NCI-H2171 (cell line): ENCODE results near the gene STBD1.
"Not testable (repeated sequence)": the region's sequence is repeated elsewhere in the genome, so short reads cannot be mapped to it uniquely, and the experiment has no call there.

ENCODE experiments used
- DNase-seq: peaks from one replicate; lab custom pipeline; 2025; lab: John Stamatoyannopoulos, UW

STBD1 gene

DNA sequence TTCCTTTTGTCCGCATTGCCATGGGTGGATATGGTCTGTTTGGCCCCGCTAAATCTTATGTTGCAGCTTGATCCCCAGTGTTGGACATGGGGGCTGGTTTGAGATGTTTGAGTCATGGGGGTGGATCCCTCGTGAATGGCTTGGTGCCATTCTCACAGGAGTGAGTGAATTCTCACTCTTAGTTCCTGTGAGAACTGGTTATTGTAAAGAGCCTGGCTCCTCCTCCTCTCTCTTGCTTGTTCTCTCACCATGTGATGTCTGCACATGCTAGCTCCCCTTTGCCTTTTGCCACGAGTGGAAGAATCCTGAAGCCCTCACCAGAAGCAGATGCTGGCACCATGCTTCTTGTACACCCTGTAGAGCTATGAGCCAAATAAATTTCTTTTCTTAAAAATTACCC lies 22.6 kb upstream of the STBD1 start:
- no peak for DNase-seq

DNA sequence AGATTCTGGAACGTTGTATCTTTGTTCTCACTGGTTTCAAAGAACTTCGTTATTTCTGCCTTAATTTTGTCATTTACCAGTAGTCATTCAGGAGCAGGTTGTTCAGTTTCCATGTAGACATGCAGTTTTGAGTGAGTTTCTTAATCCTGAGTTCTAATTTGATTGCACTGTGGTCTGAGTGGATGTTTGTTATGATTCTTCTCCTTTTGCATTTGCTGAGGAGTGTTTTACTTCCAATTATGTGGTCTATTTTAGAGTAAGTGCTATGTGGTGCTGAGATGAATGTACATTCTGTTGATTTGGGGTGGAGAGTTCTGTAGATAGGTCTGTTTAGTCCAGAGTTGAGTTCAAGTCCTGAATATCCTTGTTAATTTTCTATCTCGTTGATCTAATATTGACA lies 18.7 kb upstream of the STBD1 start:
- not testable (repeated sequence) for DNase-seq

DNA sequence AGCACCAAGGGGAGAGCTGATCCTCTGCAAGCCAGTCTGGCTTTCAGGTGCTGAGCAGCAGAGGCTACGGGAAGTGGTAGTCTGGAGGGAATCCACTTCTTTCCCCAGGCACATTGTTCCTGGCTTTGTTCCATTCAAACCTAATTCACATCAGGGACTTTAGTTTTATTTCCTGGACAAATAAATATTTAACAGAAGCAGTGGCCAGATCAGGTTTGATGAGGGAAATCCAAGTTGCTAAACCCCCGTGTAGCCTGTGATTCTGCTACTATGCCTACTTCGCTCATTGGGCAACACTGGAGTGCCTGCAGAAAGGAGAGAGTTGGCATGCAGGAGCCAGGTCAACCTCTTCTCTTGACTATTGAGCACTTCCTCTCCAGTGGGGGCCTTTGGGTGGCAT lies 13.8 kb upstream of the STBD1 start:
- DNase-seq = no peak

DNA sequence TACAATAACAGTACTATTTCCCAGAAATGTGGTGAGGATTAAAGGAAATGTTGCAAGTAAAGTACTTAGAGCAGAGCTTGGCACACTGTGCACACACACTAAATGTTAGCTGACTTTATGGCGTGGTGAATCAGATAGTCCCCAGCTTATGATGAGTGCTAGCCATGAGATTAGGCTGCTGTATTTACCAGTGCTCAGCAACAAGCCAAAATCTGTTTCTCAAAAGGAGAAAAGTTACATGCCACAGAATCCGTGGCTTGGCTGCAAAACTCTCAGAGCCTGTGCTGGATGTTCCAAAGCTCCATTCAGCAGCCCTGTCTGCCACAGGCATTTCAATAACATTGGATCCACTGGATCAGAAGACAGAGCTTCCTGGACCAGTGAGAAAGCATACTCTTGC lies 12.8 kb upstream of the STBD1 start:
- DNase-seq = no peak

DNA sequence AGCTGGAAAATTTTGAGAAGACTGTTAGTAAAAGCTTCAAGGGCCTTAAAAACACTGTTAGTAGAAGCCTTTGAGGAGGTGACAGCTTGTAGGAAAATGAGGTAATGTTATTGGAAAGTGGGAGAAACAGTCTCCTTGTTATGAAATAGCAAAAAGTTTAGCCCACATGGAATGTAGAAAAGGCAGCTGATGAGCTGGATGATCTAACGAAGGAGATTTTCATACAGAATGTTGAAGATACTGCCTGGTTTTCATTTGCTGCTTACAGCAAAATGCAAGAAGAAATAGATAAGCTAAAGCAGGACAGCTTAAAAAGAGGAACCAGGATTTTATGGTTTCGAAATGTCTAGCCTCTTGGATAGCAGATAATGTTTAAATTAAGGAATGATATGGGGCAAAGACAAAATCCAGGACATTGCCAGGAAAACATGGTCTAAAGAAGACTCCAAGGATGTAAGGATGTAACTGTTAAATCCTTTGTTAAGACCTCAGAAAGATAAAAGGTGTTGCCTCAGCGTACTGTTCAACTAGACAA lies 10.2 kb upstream of the STBD1 start:
- DNase-seq = no peak

DNA sequence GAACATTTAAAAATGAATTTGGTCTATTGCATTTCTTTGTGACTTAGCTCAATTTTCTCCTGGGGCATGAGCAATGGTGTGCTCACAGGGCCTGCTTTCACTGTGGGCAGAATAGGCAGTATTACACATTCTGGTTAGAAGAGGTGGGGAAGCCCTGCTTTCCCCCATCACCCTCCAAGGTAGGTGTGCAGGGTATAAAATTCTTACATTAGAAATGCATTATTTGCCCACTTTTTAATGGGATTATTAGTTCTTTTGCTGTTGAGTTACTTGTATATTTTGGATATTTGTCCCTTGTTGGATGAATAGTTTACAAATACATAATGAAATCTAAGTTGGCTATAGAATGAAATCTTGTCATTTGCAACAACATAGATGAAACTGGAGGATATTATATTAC lies 8.3 kb upstream of the STBD1 start:
- no peak for DNase-seq

DNA sequence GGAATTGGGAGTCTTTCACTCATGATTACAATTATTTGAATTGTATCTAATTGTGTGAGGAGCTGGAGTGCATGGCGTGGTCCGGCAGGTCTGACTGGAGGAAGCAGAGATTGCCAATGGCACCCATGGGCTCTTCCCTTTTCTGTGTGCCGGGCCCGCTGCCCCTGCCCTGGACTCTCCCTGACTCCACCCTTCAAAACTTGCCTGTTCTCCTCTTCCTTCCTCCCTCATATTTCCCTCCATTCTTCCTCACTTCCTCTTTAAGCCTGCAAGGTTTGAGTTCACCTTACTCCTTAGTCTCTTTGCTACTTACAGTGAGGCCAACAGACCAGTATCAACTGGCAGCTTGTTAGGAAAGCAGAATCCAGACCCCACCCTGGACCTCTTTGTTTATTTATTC lies 6.5 kb upstream of the STBD1 start:
- DNase-seq = no peak

DNA sequence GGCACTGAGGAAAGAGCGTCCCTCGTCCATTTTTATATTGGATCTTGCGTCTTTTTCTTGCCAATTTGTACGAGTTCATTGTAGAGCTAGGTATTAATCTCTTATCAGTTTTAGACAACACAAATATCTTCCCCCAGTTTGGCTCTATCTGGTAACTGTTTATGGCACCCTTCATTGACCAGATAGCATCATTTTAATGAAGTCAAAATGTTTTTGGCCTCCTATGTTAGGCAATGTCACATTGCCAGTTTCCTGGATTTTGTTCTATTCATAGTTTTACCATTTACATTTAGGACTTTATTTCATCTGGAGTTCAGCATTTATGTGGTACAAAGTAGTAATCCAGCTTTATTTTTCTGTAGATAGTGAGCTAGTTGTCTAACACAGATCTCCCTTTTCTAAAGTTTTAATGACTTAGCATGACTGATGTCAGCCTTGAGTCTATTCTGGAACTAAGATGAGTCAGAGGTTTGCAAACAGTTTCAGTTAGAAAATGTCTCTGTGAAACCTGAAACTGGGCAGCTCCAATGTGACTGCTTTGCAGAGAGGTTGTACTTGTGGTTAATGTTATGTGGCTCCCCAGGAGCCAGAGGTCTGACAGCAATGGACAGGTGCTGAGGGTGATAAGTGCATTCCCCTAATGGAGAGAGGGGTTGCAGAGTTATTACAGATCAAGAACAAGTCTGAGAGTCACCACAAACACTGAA lies 5.3 kb upstream of the STBD1 start:
- no peak for DNase-seq

DNA sequence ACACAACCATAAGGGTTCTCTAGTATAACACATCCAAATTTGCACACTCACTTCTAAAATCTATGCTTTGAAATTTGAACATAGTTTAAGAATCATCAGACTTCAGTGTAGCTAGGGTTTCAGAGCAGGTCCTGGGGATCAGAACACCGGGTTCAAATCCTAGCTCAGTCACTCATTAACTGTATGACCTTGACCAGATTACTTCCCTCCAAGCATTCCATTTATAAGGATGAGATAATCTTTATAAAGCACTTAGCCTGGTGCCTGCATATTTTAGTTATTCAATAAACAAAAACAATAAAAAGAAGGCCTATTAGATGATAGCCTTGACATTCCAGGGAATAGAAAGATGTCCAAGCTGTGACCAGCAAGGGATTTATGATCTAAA lies 4.8 kb upstream of the STBD1 start:
- DNase-seq = no peak

DNA sequence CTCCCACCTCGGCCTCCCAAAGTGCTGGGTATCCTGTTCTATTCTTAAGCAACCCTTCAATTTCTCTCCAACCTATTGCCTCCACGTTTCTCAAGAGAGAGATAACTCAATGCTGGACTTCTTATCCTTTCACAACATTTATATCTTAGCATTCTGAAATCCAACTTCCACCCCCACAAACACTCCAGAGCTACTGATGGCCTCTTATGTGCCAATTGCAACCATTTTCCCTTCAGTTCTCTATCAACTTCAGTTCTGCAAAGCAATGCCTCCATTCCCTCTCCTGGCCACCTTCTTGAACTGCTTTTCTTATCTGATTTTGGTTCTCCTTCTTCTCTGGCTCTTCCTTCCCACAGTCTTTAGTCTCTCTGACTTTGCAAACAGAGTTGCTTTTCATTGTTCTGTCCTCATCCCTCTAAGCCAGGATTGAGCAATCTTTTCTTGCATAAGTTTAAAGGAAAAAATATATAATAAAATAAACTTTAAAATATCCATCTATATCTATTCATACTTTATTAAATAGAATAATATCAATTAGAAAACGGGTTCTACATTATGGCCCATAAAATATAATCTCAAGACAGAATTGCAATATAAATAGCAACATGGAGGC lies 3.6 kb upstream of the STBD1 start:
- no peak for DNase-seq

DNA sequence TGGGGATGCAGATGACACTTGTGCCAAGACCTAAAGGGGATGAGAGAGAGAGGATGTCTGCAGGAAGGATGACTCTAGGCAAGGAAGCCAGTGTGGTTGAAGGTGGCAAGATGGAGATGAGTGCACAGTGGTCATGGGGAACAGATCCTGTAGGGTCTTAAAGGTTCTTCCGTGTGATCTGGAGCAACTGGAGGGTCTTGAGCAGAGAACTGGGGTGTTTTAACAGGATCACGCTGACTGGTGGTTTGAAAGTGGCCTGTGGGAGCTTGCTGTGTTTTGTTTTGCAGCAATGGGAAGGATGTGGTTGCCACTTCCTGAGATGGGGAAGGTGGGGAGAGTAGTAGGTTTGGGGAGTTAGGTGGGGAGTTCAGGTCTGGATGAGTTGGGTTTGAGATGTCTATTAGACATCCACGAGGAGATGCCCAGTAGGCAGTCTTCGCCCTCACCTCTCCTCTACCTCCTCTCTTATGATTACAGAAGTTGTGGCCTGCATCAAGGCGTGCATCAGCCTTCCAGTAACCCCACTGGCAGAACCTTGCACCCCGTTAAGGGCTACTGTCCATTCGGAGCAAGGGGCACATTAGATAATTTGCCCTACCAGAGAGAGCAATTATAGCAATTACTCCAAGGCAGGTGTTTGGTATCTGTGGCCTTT lies 1.4 kb upstream of the STBD1 start:
- no peak for DNase-seq

DNA sequence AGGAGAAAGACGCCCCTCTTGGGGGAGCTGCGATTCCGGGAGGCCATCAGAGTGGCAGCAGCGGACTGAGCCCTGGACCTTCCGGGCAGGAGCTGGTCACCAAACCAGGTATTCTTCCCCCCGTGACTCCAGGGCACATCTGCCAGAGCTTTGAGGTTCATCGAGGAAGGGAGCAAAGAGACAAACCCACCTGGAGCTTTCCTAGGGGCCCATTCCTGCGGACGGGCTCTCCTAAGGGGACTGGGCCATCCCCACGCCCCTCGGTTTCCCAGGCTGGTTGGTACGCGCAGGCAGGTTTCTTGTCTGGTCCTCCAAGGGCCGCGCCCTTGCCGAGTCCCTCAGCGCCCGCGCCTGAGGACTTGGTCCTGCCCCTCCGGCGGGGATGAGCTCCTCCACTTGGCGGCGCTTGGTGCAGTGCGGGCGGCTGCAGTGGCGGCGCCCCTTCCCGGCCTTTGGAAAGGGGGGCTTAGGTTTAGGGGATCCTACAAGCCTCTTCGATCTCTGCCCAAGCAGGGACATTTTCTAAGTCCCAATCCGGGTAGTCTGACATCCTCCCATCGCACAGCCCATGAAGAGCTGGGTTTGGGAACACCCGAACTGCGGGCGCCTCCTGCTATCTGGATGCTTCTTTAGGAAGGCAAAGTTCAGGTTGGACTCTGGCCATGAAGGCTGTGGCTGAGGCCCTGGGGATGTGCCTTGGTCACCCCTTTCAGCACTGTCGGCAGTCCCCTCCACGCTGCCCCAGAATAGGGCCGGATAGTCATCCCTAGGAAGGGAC lies 538 bp downstream of the STBD1 start:
- no peak for DNase-seq

DNA sequence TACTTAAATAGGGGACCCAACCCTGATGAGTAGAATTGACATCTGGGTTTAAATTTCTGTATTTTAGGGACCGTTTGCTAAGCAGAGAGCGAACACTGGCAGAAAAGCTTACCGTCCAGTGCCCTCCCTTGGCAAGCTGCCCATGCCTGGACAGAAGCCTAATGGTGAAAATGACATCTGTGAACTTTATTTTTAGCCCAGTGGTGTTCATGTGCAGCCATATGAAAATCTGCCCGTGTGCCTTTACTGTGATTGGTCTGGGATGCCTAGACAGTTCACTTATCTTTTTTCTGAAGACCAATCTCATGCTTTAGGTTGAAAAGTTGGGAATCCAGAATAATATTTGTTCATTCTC lies 1.1 kb downstream of the STBD1 start:
- DNase-seq = no peak

DNA sequence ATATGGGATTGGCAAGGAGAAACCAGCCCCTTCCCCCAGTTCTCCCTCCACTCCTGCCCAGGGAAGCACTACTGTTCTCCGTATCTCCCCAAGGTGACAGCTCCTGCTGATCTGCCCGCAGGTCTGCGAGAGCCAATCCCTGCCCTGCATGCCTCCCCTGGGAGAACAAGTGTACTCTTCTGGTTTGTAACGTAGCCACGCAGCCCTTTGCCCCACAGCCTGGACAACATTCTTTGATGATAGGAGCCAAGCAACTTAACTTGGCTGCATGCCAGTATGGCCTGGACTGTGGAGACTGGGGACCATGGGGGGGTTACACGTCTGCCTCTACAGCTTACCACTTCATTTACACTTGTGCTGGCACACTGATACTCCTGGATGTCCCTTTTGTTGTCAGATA lies 2.0 kb downstream of the STBD1 start:
- DNase-seq = no peak

DNA sequence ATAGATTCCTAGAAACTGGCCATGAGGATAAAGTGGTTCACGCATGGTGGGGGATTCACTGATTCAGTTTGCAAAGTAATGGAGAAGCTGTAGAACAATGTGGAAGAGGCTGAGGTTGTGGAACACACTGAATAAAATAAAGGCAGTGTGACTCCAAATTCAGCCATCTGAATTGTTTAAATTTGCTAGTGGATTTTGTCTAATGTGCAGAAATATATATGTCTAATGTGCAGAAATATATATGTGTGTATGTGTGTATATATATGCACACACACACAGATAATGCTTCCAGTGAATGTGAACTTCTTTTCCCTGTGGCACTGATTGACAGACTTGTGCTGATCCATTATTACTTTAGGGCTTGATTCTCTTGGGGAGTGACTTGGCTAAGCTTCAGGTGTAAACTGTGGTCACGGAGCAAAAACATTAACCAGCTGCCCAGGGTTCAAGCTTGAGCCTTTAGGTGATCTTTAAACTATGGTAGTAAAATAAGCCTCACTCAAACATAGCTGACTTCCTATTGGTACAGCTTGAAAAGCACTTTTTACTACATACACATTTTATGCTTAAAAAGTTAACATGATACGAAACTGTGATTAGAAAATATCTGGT lies 3.5 kb downstream of the STBD1 start:
- DNase-seq = no peak

DNA sequence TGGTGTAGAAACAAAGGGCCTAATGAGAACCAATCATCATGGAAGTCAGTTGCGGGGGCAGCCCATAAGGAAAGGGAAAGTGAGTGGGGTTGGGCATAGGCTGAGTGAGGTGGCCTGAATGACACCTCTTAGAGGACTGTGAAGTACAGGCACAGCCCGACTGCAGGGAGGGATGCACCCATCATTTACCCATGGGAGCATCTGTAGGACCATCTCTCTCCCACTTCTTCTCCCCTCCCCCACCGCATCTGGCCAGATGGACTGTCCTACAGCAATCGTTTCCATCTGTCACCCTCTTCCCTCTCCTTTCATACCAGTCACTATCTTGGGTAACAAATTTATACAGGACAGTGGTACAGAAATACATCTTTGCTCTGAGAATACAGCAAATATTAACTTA lies 4.2 kb downstream of the STBD1 start:
- no peak for DNase-seq

DNA sequence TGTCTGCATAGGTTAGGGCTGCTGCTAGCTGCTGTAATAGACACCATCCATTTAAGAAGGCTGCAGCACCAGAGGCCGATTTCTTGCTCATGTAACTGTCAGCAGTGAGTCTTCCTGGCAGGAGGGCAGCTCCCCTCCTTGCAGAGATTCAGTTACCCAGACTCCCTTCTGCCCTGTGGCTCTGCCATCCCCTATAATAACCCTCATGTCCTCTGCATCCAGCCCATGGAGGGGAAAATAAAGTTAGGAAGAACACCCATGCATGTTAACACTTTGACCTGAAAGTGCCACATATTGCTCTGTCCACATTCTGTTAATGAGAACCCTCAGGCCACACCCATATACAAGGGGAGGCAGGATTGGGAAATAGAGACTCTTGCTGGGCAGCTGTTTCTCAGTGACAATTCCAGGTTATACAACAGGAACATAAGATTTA lies 5.4 kb downstream of the STBD1 start:
- DNase-seq = no peak

DNA sequence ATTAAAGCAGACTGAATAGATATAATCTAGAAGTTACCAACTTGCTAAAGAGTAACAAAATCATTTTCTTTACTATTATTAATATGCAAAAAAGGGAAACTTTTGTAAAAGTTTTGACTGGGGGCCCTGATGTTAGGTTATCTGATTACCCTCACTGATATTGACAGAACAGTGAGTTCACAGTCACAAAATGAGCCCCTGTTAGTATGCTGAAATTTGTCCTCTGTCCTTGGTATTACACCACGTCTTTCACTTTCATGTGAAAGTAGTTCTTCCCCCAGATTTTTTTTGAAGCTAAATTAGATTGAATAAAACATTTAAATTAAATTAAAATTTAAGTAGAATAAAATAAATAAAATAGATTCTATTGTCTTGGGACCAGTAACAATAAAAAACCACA lies 5.9 kb downstream of the STBD1 start:
- DNase-seq = no peak

DNA sequence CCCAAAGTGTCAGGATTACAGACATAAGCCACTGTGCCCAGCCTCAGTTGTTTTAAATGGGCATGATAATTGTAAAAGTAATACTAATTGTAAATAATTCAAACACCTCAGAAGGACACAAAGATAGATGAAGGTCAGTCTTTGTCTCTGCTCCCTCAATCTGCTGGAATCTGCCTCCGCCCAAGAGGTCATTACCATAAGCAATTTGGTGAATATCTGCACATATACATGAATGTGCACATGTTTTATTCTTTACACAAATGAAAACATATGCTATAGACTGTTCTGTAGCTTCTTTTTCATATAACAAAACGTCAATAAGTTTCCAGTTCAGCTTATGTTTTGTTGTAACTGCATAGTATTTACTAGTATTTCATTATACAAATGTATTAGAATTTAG lies 7.0 kb downstream of the STBD1 start:
- no peak for DNase-seq

DNA sequence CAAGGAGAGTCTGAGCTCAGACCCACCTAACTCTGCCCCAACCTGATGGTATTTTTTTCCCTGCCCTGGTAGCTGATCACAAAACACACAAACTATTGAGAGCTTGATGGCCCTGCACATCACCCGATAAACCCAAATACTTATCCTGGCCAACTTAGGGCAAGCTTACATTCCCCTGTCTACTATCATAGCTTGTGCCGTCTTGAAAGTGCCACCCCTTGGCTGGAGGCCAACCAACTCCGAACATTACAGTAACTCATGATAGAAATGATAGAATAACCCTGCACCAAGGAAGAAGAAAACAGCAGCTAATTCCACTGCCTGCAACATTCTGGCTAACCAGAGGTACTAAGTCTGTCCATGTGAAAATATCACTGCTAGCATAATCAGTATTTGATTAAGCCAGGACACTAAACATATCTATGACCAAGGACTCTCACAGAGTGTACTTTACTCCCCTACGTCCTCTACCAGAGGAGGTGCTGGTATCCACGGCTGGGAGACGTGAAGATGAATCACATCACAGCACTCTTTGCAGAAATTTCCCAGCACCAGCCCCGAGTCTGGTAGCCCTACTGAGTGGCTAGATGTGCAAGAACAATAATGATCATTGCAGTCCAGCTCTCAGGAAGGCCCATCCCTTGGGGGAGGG lies 8.9 kb downstream of the STBD1 start:
- DNase-seq = no peak

DNA sequence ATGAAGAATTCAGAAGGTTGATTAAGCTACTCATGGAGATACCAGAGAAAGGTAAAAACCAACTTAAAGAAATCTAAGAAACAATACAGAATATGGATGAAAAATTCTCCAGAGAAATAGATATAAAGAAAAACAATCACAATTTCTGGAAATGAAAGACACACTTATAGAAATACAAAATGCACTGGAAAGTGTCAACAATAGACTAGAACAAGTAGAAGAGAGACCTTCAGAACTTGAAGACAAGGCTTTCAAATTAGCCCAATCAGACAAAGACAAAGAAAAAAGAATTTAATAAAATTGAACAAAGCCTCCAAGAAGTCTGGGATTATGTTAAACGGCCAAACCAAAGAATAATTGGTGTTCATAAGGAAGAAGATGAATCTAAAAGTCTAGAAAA lies 9.6 kb downstream of the STBD1 start:
- no peak for DNase-seq

DNA sequence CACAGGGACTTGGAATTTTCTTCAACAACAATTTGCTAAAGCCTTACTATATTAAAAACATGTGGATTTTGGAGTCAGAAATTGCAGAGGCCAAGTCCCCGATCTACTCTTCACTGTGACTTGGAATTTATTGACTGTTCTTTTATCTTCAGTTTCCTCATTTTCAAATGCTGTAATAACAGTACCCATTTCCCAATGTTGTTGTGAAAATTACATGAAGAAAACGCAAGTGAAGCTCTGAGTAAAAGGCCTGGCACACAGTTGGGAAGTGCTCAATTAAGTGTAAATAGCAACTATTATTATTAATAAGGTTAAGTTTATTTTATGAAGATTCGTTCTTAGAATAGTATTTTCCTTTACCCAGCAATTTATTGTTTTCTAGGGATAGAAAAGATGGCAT lies 15.7 kb downstream of the STBD1 start:
- DNase-seq = no peak
